Activated gamma-delta T cell (primary cell): ENCODE data around the gene BBIP1.
"Not testable (repeated sequence)": the region's sequence is repeated elsewhere in the genome, so short reads cannot be mapped to it uniquely, and the experiment has no call there.

ENCODE experiments used
- DNase-seq: peaks from one replicate; lab custom pipeline; 2025; lab: John Stamatoyannopoulos, UW

BBIP1 gene

GRCh38 chr10:110923856-110924493 is 5.0 kb upstream of the BBIP1 start:
- DNase-seq: no peak

GRCh38 chr10:110919971-110920881 is 1.2 kb upstream of the BBIP1 start:
- no peak for DNase-seq

GRCh38 chr10:110919349-110919931 is 460 bp upstream of the BBIP1 start, which contains the start of gene SHOC2:
TSS of gene SHOC2 (plus strand) at chr10:110919604. CDS start at chr10:110964359, 44,755 bp downstream.
- peak; percentile 88 for DNase-seq

GRCh38 chr10:110918269-110918642 is 724 bp downstream of the BBIP1 start:
- DNase-seq: no peak

GRCh38 chr10:110916554-110917346 is 2.2 kb downstream of the BBIP1 start:
- no peak for DNase-seq

- not testable (repeated sequence) for DNase-seq
Measured at GRCh38 chr10:110915600-110915999, 3.4 kb downstream of the BBIP1 start.

- DNase-seq: no peak
Measured at GRCh38 chr10:110915035-110915434, 3.9 kb downstream of the BBIP1 start.

- DNase-seq: no peak
Measured at GRCh38 chr10:110914431-110914830, 4.5 kb downstream of the BBIP1 start.

GRCh38 chr10:110912374-110912773 is 6.6 kb downstream of the BBIP1 start:
- DNase-seq: no peak

GRCh38 chr10:110910138-110910537 is 8.8 kb downstream of the BBIP1 start:
- DNase-seq: no peak

GRCh38 chr10:110903280-110904278 is 15.4 kb downstream of the BBIP1 start:
- no peak for DNase-seq

GRCh38 chr10:110901954-110902819 is 16.8 kb downstream of the BBIP1 start:
- DNase-seq: no peak

GRCh38 chr10:110900983-110901382 is 18.0 kb downstream of the BBIP1 start:
- DNase-seq: no peak

- no peak for DNase-seq
Measured at GRCh38 chr10:110898391-110898790, 20.6 kb downstream of the BBIP1 start.

GRCh38 chr10:110897184-110897583 is 21.8 kb downstream of the BBIP1 start:
- no peak for DNase-seq

- DNase-seq: no peak
Measured at GRCh38 chr10:110893559-110894179, 25.3 kb downstream of the BBIP1 start.

GRCh38 chr10:110892602-110893288 is 26.2 kb downstream of the BBIP1 start:
- DNase-seq: no peak

- DNase-seq: no peak
Measured at GRCh38 chr10:110887560-110887959, 31.4 kb downstream of the BBIP1 start.
